Head of caudate nucleus (tissue), 42 donors: ENCODE measurements around the gene CD19.
"Not testable (repeated sequence)": the region's sequence is repeated elsewhere in the genome, so short reads cannot be mapped to it uniquely, and the experiment has no call there.

Source experiments
- DNase-seq, 42 donors: peaks; one replicate each; pipeline versions ENCODE4 v3.0.0 to v3.0.0-alpha.2; 2020 to 2021; ENCODE audit warnings: mixed read lengths in 7 of 42
- intact Hi-C: fragments of 100-400 bp; cut with DNase I; formaldehyde crosslinking; loops from one replicate; pipeline ENCODE4 v1.15.0; 2022

CD19 gene

DNA sequence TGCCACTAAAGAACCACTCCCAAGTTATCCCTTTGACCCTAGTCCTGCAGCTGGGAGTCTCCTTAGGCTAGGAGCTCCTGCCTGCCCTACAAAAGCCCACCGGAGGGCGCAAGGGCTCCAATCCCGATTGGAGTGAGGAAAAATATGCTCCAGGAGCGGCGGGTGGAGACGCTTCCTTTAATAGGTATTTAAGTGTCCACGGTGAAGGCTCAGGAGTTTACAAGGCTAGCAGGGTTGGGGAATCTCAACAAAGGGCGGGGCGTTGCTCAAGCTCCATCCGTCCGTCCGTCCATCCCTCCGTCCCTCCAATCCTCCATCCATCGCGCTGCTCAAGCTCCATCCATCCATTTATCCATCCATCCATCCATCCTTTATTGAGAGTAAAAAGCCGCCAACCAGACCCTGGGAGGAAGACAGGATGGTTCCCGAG, 42.3 kb downstream of the CD19 start:
- DNase-seq = peak; percentile 55 to 90 (median 75)
- intact Hi-C loops = no loop called here

- intact Hi-C loops = no loop called here
- peak; percentile 95 to 100 (median 99) for DNase-seq
Measured at GRCh38 chr16:28974437-28975157, 42.8 kb downstream of the CD19 start, which contains the start of gene SPNS1. Gene SPNS1 (plus strand): TSS chr16:28974778. CDS start chr16:28975152, 374 bp downstream.

GRCh38 chr16:28975158-28975599, 43.4 kb downstream of the CD19 start:
- intact Hi-C loops = no loop called here

DNA sequence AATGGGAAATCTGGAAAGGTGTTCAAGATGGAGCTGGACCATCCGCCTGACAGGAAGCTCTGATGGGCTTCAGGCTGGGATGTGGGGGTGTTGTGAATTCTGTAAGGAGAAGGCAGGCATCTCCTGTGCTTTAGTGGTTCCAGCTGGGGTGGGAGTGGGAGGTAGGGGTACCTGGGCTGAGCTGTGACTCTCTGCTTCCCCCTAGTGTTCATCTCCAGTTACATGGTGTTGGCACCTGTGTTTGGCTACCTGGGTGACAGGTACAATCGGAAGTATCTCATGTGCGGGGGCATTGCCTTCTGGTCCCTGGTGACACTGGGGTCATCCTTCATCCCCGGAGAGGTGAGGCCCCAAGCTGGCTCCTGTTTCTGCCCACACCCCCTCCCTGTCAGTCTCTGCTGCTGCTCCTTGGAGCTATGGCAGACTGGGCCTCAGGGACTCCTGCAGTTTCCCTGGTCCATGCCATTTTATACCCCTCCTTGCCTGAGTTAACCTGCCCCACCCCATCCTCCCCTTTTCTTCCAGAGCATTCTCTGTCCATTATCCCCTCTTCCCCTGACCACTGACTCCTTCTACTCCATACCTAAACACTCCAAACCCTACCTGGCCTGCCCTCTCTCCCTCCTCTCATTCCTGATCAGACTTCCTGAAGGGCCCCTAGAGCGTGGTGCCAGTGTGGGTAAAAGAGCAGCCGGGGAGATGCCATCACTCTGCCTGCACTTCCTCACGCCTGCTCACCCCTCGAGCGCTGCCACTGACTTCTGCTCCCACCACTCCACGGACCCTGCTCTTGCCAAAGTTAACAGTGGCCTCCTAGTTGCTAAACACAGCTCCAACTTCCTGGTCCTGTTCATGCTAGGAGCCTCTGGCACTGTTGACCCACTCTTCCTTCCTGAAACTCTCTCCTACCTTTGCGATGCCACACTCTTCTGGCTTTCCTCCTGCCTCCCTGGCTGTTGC, 46.2 kb downstream of the CD19 start:
- no peak for DNase-seq
- intact Hi-C loops = no loop called here

More at GRCh38 chr16:28975158-28975599, 43.4 kb downstream of the CD19 start:
- peak in 8 of 42 donors; percentile 4 to 23 (median 12) for DNase-seq

DNA sequence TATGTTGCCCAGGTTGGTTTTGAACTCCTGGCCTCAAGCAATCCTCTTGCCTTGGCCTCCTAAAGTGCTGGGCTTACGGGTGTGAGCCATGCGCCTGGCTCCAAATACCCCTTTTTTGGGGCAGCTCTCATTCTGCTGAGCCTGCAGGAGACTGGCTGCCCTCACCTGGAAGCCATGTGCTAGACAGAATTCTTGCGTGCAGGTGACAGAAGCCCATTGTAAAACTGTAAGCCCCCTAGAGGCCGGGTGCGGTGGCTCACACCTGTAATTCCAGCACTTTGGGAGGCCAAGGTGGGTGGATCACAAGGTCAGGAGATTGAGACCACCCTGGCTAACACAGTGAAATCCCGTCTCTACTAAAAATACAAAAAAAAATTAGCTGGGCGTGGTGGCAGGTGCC, 48.6 kb downstream of the CD19 start:
- DNase-seq, intact Hi-C loops: not testable (repeated sequence)

DNA sequence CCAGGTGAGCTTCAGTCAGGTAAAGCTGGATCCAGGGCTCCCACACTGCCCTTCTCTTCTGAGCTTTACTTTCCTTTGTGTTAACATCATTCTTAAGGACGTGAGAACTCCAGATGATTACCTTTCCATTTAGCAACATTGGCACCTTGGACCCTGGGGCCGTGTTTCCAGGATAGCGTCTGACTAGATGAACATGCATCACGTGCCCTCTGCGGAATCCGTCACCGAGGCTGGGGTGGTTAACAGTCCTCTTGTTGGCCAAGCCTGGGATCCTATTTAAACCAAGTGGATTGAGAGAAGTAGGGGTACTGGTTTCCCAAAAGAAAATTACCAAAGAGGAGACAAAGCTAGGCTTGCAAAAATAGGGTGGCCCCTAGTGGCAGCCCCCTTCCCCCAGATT, 49.2 kb downstream of the CD19 start:
- no peak for DNase-seq

DNA sequence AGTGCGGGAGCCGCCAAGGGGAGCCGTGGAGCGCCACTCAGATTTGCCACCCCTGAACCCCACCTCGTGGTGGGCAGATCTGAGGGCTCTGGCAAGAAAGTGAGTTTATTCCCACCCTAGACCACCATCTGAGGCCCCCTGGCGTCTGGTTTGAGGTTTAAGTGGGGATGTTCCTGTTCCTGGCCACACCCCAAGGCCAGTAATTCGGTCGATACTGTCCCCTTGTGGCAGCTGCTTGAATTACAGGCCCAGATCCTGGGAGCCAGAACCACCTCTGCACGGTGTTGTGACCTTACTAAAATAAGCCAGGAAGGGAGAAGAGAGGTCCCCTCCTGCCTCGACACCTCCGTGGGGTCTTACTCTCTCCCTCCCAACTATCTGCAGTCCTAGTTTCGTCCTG, 49.7 kb downstream of the CD19 start:
- intact Hi-C loops = no loop called here
- DNase-seq = no peak

More for the DNA sequence above, 49.2 kb downstream of the CD19 start:
- intact Hi-C loops = no loop called here

GRCh38 chr16:28982418-28982817, 50.6 kb downstream of the CD19 start:
- no peak for DNase-seq
- intact Hi-C loops = no loop called here

DNA sequence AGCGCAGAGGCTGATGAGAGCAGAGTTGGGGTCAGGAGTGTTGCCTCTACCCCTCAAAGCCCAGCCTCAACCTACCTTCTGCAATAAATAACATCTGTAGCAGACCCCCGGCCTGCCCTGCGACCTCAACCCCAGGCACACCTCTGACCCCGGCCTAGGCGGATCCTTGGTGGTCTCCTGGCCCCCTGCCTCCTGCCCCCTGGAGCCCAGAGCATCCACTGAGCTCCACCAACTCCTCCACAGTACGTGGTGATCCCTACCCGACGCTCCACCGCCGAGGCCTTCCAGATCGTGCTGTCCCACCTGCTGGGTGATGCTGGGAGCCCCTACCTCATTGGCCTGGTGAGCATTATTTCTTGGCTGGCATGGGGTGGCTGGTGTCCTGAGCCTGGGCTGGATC, 51.2 kb downstream of the CD19 start:
- DNase-seq = no peak
- intact Hi-C loops = no loop called here

GRCh38 chr16:28983644-28984043, 51.9 kb downstream of the CD19 start:
- no peak for DNase-seq
- intact Hi-C loops = no loop called here

DNA sequence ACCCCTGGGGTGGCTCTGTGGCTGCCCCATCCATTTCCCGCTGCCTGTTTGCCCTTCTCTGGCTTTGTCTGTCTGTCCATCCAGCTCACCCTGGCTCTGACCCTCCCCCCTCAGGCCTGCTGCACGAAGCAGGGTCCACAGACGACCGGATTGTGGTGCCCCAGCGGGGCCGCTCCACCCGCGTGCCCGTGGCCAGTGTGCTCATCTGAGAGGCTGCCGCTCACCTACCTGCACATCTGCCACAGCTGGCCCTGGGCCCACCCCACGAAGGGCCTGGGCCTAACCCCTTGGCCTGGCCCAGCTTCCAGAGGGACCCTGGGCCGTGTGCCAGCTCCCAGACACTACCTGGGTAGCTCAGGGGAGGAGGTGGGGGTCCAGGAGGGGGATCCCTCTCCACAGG, 52.3 kb downstream of the CD19 start:
- intact Hi-C loops = no loop called here
- no peak for DNase-seq

DNA sequence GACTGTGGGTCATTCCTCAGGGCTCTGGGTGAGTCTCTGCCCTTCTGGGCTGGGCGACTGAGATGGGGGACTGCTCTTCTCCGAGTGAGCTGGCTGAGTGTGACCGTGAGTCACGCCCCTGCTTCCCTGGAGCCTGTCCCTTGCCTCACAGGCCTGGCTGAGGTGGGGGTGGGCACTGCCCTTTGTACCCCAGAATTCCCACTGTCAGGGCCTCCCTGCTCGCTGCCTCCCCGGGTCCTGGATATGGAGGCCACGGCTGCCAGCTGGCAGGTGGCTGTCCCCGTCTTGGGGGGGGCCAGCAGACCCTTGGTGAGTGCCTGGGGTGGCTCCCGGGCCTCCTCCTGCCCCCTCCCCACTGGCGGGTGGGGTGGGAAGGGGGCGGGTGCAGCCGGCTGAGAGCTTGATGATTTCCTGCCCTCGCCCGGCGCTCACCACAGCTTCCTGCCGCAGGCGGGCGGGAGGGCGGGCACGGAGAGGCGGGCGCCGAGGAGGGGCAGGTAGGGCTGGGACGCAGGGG, 52.9 kb downstream of the CD19 start, which contains the start of gene LAT:
Gene LAT, plus strand, starts transcription at position 434 of the 517 bp plus-strand sequence. CDS start 366 bp downstream, outside the sequence.
- intact Hi-C loops = no loop called here
- no peak for DNase-seq

DNA sequence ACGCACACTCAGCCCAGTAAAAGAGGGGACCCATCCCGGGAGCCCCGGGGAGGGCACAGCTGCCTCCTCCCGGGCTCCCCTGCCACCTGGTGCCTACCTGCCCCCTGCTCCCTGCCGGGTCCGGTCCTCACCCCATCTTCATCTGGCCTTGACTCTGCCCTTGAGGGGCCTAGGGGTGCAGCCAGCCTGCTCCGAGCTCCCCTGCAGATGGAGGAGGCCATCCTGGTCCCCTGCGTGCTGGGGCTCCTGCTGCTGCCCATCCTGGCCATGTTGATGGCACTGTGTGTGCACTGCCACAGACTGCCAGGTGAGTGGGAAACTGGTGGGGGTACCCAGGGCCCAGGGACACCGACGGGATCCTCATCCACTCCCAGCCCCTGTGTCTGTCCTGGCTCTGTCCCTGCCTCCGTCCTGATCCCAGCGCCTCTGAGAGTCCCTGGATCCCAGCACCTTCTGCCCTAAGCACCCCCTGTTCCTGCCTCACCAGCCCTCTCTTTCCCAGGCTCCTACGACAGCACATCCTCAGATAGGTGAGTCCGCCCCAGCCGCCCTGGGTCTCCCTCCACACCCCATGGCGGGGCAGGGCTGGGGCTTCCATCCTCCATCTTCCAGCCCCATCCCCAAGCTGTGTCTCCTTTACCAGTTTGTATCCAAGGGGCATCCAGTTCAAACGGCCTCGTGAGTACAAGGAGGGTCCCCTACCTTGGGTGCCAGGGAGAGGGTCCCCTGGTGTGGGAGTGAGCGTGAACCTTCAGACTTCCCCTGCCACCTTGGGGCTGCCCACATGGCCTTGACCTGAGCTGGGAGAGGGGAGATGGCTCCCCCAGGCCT, 53.7 kb downstream of the CD19 start:
- intact Hi-C loops = no loop called here
- DNase-seq = no peak

DNA sequence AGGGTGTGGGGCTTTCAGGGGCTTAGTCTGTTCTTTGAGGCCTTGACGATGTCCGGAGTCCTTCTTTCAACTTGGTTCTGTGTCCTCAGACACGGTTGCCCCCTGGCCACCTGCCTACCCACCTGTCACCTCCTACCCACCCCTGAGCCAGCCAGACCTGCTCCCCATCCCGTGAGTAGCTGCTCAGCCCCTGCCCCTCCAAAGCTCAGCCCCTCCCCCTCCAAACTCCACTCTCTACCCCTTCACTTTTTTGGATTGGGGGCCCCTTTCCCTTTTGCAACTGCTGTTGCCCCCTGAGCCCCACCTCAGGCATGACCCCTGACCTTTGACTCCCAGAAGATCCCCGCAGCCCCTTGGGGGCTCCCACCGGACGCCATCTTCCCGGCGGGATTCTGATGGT, 54.3 kb downstream of the CD19 start:
- intact Hi-C loops = no loop called here
- no peak for DNase-seq

DNA sequence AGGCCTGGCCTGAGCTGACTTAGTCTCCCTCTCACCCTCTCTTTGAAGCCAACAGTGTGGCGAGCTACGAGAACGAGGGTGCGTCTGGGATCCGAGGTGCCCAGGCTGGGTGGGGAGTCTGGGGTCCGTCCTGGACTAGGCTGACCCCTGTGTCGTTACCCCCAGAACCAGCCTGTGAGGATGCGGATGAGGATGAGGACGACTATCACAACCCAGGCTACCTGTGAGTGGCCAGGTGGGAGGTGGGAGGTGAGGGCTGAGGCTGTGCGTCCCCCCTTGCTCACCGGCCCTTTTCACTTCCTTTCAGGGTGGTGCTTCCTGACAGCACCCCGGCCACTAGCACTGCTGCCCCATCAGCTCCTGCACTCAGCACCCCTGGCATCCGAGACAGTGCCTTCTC, 54.7 kb downstream of the CD19 start:
- intact Hi-C loops = no loop called here

GRCh38 chr16:28987170-28987853, 55.5 kb downstream of the CD19 start:
- intact Hi-C loops = no loop called here
- no peak for DNase-seq

More for the DNA sequence above, 54.7 kb downstream of the CD19 start:
- no peak for DNase-seq
